Activated CD4-positive, alpha-beta T cell treated with anti-CD3 and anti-CD28 coated beads, Interleukin-2, amount 10 ng/mL, durations not matched to agents 7 days and 5 days (primary cell): ENCODE measurements around the gene UPF2. TPM values are rescaled to one million over a fixed set of nuclear protein-coding genes. Genes with fewer than 3 reads are reported as not detected.
"Not testable (repeated sequence)": the region's sequence is repeated elsewhere in the genome, so short reads cannot be mapped to it uniquely, and the experiment has no call there.

Experiments
- CTCF ChIA-PET: fragments of 350-600 bp; sonication (Branson Sonifier 250); formaldehyde crosslinking; loops from one replicate; lab custom pipeline; 2021; ENCODE audit warnings: antibody characterized with exemption; lab: Charles Lee
- POLR2A ChIA-PET: fragments of 350-600 bp; sonication (Branson Sonifier 250); formaldehyde crosslinking; loops from one replicate; lab custom pipeline; 2021; ENCODE audit warnings: antibody characterized with exemption; lab: Charles Lee
- DNase-seq: peaks from one replicate; pipeline ENCODE4 v3.0.0-alpha.2; 2020
- H3K27ac Mint-ChIP-seq: one replicate; pipeline ENCODE4 v1.8.0; 2021; ENCODE audit warnings: mild to moderate bottlenecking, moderate library complexity, mixed read lengths
- H3K27me3 Mint-ChIP-seq: one replicate; pipeline ENCODE4 v1.8.0; 2021; ENCODE audit warnings: mixed read lengths
- H3K36me3 Mint-ChIP-seq: one replicate; pipeline ENCODE4 v1.8.0; 2021; ENCODE audit warnings: low read depth, mixed read lengths
- H3K4me1 Mint-ChIP-seq: one replicate; pipeline ENCODE4 v1.8.0; 2021; ENCODE audit warnings: mixed read lengths
- H3K4me3 Mint-ChIP-seq: one replicate; pipeline ENCODE4 v1.8.0; 2021; ENCODE audit warnings: mild to moderate bottlenecking, moderate library complexity, mixed read lengths
- H3K9me3 Mint-ChIP-seq: one replicate; pipeline ENCODE4 v1.8.0; 2021; ENCODE audit warnings: mixed read lengths
- total RNA-seq, 2 experiments: library from RNA; stranded (reverse); gene quantifications; one replicate each; pipeline ENCODE4 v1.2.3, GENCODE V29; 2021

UPF2 gene
- total RNA-seq, 2 experiments from 2014 or later: 31.3 to 39.2 TPM

DNA sequence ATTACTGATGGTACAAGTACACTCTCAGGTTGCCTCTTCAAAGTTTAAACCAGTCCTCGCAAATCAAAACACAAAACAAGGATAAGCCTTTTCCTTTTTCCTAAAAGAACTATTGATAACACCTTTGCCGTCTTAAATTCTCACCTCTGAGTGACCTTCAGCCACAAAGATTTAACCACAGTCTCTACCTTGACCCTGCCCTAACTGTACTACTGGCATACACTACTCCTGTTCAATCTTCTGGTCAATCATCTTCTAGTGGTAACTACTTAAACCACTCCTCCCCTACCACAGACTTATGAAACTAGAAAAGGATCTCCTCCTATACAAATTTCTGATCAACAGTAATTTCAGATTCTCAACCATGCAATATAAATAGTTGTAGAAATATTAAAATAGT is 15.1 kb downstream of the UPF2 start:
- Mint-ChIP-seq H3K4me3 (no peak overlapping the region), H3K27ac (no peak overlapping the region), H3K36me3 (peaks cover 46% of the 10 kb centered on the region), H3K9me3 (no peaks in the 10 kb centered on the region), H3K4me1 (peaks cover 33% of the 10 kb centered on the region), H3K27me3 (no peaks in the 10 kb centered on the region)
- ChIA-PET CTCF (no interaction called here), POLR2A (no interaction called here)
- no peak for DNase-seq

DNA sequence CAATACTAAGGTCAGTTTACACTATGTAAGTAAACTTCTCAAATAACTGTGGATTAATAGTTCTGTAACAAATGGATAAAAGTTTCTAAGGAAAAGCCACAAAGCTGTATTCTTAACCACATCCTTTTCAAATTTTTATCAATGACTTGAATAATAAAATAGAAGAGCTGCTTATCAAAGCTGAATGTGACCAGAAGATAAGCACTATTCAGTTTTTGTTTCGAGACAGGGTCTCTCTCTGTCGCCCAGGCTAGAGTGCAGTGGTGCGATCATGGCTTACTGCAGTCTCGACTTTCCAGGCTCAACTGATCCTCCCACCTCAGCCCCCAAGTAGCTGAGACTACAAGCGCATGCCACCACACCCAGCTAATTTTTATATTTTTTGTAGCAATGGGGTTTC is 17.0 kb downstream of the UPF2 start:
- Mint-ChIP-seq H3K36me3 (peaks cover 43% of the 10 kb centered on the region), H3K27me3 (no peaks in the 10 kb centered on the region), H3K9me3 (no peaks in the 10 kb centered on the region), H3K4me3 (no peak overlapping the region), H3K27ac (no peak overlapping the region), H3K4me1 (peaks cover 43% of the 10 kb centered on the region)
- CTCF ChIA-PET: interaction anchor here (0.8 to 1.4 kb wide), 3 partner anchors 12 to 15 kb away, joined by 3 read pairs; no protein-coding TSS in a partner anchor
- no peak for DNase-seq
- POLR2A ChIA-PET: interaction anchor here (0.7 kb wide), 1 partner anchor 18 kb away, joined by 3 read pairs; no protein-coding TSS in a partner anchor

DNA sequence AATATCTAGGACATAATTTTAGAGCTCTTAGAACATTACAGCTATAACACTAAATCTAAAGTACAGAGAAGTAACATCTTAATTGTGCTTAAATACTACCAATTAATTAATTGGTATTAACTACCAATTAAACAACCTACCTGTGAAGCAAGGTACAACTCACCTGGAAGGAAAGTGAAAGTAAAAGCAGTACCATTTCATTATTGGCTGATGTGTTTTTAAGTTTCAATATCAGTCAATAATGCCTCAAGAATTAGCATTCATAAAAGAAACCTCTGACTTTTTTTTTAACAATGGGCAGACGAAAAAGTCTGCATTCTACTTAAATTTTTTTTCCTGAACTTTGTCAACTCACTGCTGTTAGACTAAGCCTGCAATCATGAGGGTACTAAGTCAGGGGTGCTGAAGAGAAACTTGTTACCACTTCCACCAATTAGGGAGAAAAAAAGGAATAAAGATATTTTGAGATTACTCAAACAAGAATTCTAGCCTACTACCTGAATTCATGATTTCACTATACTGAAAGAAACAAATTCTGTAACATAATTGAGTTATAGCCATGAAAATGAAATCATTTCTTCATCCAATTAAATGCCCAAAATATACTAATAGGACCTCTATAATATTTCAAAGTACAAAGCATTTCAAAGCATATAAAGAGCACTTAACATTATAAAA is 19.9 kb downstream of the UPF2 start:
- H3K9me3 Mint-ChIP-seq: no peaks in the 10 kb centered on the region
- H3K4me3 Mint-ChIP-seq: no peak overlapping the region
- H3K36me3 Mint-ChIP-seq: peaks cover 24% of the 10 kb centered on the region
- ChIA-PET POLR2A (no interaction called here), CTCF (interaction anchor here (0.6 to 0.7 kb wide), 2 partner anchors 87 to 1081 kb away, joined by 3 read pairs; no protein-coding TSS in a partner anchor)
- H3K27ac Mint-ChIP-seq: peak overlapping the region; percentile 72
- H3K27me3 Mint-ChIP-seq: no peaks in the 10 kb centered on the region
- peaks cover 31% of the 10 kb centered on the region for H3K4me1 Mint-ChIP-seq
- no peak for DNase-seq

DNA sequence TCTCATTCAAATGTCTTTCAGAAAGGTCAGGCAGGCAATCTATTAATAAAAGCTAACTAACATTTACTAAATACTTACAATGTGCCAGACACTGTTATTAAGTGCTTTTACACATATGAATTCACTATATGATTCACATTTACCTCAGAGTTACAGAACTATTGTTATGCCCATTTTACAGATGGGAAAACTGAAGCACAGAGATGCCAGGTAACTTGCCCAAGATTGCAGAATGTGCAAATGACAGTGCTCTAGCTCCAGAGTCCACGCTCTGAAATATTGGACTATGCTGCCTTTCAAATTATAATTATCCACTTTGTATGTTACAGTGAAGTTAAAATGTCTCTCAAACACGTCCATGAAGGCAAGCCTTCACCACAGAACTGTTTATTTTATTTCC is 22.0 kb downstream of the UPF2 start:
- H3K27me3 Mint-ChIP-seq: no peaks in the 10 kb centered on the region
- peaks cover 22% of the 10 kb centered on the region for H3K4me1 Mint-ChIP-seq
- H3K4me3 Mint-ChIP-seq: no peak overlapping the region
- H3K9me3 Mint-ChIP-seq: no peaks in the 10 kb centered on the region
- ChIA-PET CTCF (no interaction called here), POLR2A (no interaction called here)
- peaks cover 14% of the 10 kb centered on the region for H3K36me3 Mint-ChIP-seq
- DNase-seq: no peak
- H3K27ac Mint-ChIP-seq: no peak overlapping the region

DNA sequence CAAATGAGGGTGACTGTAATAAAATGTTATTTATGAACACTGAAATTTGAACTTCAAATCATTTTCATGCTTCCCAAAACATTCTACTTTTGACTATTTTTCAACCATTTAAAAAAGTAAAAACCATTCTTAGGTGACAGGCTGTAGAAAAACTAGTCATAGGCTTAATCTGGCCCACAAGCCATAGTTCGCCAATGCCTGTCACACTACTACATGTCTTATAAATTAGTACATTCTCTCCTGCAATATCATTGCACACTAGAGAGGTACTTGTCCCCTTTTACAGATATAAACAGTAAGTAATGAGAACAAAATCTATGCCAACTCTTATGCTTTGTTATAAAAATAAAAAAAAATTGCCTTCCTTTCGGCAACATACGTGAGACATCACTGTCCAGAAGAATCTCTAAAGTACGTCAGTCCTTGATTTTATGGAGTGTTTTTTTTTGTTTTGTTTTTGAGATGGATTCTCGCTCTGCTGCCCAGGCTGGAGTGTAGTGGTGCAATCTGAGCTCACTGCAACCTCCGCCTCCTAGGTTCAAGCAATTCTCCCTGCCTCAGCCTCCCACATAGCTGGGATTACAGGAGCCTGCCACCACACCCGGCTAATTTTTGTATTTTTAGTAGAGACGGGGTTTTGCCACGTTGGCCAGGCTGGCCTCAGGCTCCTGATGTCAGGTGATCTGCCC is 23.2 kb downstream of the UPF2 start:
- Mint-ChIP-seq H3K4me3 (no peak overlapping the region), H3K9me3 (no peaks in the 10 kb centered on the region), H3K27me3 (no peaks in the 10 kb centered on the region), H3K27ac (no peak overlapping the region), H3K4me1 (peaks cover 22% of the 10 kb centered on the region), H3K36me3 (peaks cover 19% of the 10 kb centered on the region)
- no peak for DNase-seq
- CTCF ChIA-PET: no interaction called here
- POLR2A ChIA-PET: no interaction called here

DNA sequence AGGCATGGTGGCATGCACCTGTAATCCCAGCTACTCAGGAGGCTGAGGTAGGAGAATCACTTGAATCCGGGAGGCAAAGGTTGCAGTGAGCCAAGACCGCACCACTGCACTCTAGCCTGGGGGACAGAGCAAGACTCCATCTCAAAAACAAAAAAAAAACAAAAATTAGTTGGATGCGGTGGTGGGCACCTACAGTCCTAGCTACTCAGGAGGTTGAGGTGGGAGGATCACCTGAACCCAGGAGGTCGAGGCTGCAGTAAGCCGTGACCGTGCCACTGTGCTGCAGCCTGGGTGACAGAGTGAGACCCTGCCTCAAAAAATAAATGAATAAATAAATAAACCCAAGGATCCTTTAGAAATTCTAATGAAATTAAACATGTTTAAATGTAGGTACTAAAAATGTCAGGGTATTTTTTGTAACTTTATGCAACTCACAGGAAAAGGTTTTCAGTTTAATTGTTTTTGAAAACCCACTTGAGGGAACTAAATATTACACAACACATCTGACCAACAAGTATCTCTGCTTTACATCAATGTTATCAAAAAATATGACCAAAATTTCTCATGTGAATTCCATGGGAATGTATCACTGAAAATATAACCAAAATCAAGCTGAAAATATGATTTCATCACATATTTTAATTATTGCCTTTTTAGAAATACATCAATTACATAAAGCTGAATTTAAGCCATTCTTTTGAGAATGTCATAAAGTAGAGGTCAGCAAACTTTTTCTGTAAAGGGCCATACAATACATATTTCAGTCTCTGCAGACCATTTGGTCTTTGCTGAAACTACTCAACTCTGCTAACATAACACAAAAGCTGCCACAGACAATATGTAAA is 23.9 kb downstream of the UPF2 start:
- H3K9me3 Mint-ChIP-seq: no peaks in the 10 kb centered on the region
- CTCF ChIA-PET: interaction anchor here (0.6 to 0.8 kb wide), 2 partner anchors 12 to 24 kb away, joined by 3 to 7 read pairs; partner anchors contain the start of gene UPF2
- H3K27me3 Mint-ChIP-seq: no peaks in the 10 kb centered on the region
- H3K4me3 Mint-ChIP-seq: no peak overlapping the region
- DNase-seq: no peak
- peaks cover 19% of the 10 kb centered on the region for H3K4me1 Mint-ChIP-seq
- H3K27ac Mint-ChIP-seq: peak overlapping the region; percentile 54
- peaks cover 23% of the 10 kb centered on the region for H3K36me3 Mint-ChIP-seq
- POLR2A ChIA-PET: no interaction called here

DNA sequence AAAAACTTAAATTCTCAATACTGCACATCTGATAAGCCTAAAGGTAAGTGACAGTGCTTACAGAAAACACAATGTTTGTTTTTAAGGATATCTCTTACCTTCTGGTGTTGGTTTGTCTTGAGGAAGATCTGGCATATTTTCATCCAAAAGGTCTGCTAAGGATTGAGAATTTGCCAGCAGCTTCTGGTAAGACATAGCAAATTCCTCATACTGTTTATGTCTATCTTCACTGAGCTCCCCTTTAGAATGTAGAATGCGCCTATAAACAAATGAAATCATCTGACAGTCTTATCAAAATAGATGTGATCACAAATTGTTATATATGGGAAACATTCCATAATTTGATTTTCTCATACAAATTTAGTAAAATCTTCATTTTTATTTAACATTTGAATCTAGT is 28.7 kb downstream of the UPF2 start:
- ChIA-PET POLR2A (no interaction called here), CTCF (interaction anchor here (1.0 to 1.3 kb wide), 2 partner anchors 12 to 29 kb away, joined by 3 read pairs; partner anchors contain the start of gene UPF2)
- H3K9me3 Mint-ChIP-seq: peaks cover 10% of the 10 kb centered on the region
- H3K4me1 Mint-ChIP-seq: no peaks in the 10 kb centered on the region
- no peak overlapping the region for H3K4me3 Mint-ChIP-seq
- H3K36me3 Mint-ChIP-seq: peaks cover 48% of the 10 kb centered on the region
- H3K27ac Mint-ChIP-seq: no peak overlapping the region
- no peaks in the 10 kb centered on the region for H3K27me3 Mint-ChIP-seq
- DNase-seq: no peak

DNA sequence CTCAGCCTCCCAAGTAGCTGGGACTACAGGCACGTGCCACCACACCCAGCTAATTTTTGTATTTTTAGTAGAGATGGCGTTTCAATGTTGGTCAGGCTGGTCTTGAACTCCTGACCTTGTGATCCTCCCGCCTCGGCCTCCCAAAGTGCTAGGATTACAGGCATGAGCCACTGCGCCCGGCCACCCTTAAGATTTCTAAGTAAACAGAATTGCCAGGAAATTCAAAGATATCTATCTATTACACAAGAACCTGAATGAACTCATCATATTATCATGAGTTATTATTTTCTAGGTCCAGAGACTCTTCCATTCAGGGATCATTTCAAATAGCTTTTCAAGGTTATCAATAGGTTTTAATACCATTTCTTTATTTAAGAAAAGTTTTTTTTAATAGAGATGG is 29.2 kb downstream of the UPF2 start:
- POLR2A ChIA-PET: interaction anchor here (0.6 kb wide), 1 partner anchor 19 kb away, joined by 7 read pairs; no protein-coding TSS in a partner anchor
- not testable (repeated sequence) for H3K4me1 Mint-ChIP-seq, H3K27ac Mint-ChIP-seq, H3K4me3 Mint-ChIP-seq, H3K27me3 Mint-ChIP-seq, DNase-seq
- CTCF ChIA-PET: interaction anchor here (1.0 to 1.3 kb wide), 2 partner anchors 13 to 29 kb away, joined by 3 read pairs; partner anchors contain the start of gene UPF2
- H3K9me3 Mint-ChIP-seq: peaks cover 10% of the 10 kb centered on the region
- peaks cover 52% of the 10 kb centered on the region for H3K36me3 Mint-ChIP-seq

DNA sequence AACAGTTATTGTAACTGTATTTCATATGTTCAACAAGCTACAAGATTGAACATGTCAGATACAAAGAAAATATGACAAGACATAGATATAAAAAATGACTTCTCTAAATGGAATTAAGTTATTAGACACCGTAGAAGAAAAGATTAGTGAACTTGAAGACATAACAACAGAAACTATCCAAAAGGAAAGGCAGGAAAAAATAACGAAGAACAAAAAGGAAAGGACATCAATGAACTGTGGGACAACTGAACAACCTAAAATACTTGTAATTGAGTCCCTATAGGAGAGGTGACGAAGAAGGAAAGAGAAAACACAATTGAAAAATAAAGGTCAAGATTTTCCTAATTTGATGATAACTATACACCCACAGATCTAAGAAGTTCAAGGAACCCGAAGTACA is 32.3 kb downstream of the UPF2 start:
- ChIA-PET POLR2A (no interaction called here), CTCF (interaction anchor here (1.1 kb wide), 1 partner anchor 14 kb away, joined by 3 read pairs; no protein-coding TSS in a partner anchor)
- Mint-ChIP-seq H3K27me3 (no peaks in the 10 kb centered on the region), H3K27ac (no peak overlapping the region), H3K4me3 (no peak overlapping the region), H3K9me3 (peaks cover 10% of the 10 kb centered on the region), H3K4me1 (no peaks in the 10 kb centered on the region), H3K36me3 (peaks cover 64% of the 10 kb centered on the region)
- DNase-seq: no peak

DNA sequence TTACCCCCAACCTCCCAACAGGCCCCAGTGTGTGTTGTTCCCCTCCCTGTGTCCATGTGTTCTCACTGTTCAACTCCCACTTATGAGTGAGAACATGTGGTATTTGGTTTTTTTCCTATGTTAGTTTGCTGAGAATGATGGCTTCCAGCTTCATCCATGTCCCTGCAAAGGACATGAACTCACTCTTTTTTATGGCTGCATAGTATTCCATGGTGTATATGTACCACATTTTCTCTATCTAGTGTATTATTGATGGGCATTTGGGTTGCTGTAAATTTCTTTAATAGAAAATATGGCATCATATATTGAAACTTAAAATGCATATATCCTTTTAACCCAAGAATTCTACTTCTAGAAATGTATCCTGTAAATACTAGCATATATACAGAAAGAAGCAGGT is 33.8 kb downstream of the UPF2 start:
- H3K27ac Mint-ChIP-seq, CTCF ChIA-PET, H3K27me3 Mint-ChIP-seq, DNase-seq, POLR2A ChIA-PET, H3K4me3 Mint-ChIP-seq, H3K4me1 Mint-ChIP-seq: not testable (repeated sequence)
- Mint-ChIP-seq H3K9me3 (peaks cover 10% of the 10 kb centered on the region), H3K36me3 (peaks cover 71% of the 10 kb centered on the region)

DNA sequence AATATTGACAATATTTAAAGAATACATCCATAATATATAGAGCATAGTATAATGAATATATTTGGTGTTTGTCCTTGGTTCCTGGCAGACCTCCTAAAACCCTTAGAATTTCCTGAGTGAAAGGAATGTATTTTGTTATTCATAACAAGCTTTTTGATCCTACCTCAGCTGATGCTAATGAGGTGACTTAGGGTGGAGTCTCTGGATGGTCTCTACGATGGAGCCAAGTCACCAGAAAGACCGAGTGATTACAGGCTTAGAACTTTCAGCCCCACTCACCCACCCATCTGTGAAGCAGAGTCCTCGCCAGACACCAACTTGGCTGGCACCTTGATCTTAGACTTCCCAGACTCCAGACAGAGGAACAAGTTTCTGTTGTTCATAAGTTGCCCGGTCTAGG is 35.9 kb downstream of the UPF2 start:
- H3K27ac Mint-ChIP-seq: no peak overlapping the region
- POLR2A ChIA-PET: no interaction called here
- peaks cover 10% of the 10 kb centered on the region for H3K9me3 Mint-ChIP-seq
- H3K27me3 Mint-ChIP-seq: no peaks in the 10 kb centered on the region
- peaks cover 73% of the 10 kb centered on the region for H3K36me3 Mint-ChIP-seq
- H3K4me1 Mint-ChIP-seq: peaks cover 2% of the 10 kb centered on the region
- H3K4me3 Mint-ChIP-seq: no peak overlapping the region
- DNase-seq: no peak
- CTCF ChIA-PET: interaction anchor here (0.5 kb wide), 2 partner anchors 109 to 120 kb away, joined by 3 to 4 read pairs; no protein-coding TSS in a partner anchor

DNA sequence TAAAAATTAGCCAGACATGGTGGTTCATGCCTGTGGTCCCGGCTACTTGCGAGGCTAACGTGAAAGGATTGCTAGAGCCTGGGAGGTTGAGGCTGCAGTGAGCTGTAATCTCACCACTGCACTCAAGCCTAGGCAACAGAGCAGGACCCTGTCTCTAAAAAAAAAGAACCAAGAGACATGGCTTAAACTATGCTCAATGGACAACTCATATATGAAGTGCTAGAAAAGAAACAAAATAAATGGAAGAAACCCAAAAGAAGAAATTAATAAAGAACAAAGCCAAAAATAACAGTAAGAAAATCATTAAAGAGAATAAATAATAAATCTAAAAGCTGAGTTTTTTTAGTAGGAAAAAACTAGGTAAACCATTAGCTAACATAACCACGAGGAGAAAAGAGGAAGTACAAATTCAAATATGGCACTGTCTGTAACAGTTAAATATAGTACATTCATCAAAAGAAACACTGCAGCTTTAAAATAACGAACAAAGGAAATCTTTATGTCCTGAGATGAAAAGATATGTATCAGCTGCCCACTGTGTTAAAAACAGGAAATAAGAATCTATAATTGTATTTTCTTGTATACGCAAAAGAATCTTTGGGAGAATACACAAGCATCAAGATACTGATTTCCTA is 48.7 kb downstream of the UPF2 start:
- CTCF ChIA-PET: interaction anchor here (0.6 to 1.7 kb wide), 5 partner anchors 9 to 859 kb away, joined by 3 to 6 read pairs (median 3); no protein-coding TSS in a partner anchor
- POLR2A ChIA-PET: interaction anchor here (0.7 kb wide), 1 partner anchor 19 kb away, joined by 7 read pairs; no protein-coding TSS in a partner anchor
- Mint-ChIP-seq H3K4me3 (no peak overlapping the region), H3K36me3 (peaks cover 37% of the 10 kb centered on the region), H3K27ac (peak overlapping the region; percentile 55), H3K4me1 (peaks cover 15% of the 10 kb centered on the region), H3K27me3 (no peaks in the 10 kb centered on the region), H3K9me3 (no peaks in the 10 kb centered on the region)
- DNase-seq: no peak
